ENCODE measurements around the gene TSPAN9. TPM values are rescaled to one million over a fixed set of nuclear protein-coding genes. Genes with fewer than 3 reads are reported as not detected.

TSPAN9 gene
- total RNA-seq, 1 experiment from 2014 or later = 35.5 TPM

GRCh38 chr12:3202096-3202495 is 124.9 kb downstream of the TSPAN9 start:
- H3K27me3 ChIP-seq (replicated peaks; ENCODE audit: insufficient read depth, low read depth, low read length, poor library complexity) = peaks cover 6% of the 10 kb centered on the region
- TF ChIP-seq EZH2 (IDR thresholded peaks at IDR 0.05; ENCODE audit: borderline replicate concordance, low read depth, low read length, poor library complexity, severe bottlenecking) = no peak
- no peak for TF ChIP-seq CTCF (conservative IDR thresholded peaks at IDR 0.05; ENCODE audit: low read depth, low read length)
- POLR2A ChIA-PET (ENCODE audit: low non-redundant PET) = no interaction called here
- DNase-seq (ENCODE audit: low spot score) = no peak
- CTCF ChIA-PET = interaction anchor here (0.7 to 1.2 kb wide), 2 partner anchors 23 to 129 kb away, joined by 3 to 4 read pairs; no protein-coding TSS in a partner anchor
- no peaks in the 10 kb centered on the region for H3K9me3 ChIP-seq (ENCODE audit: low read depth, low read length, poor library complexity, severe bottlenecking)
- peaks cover 24% of the 10 kb centered on the region for H3K4me1 ChIP-seq (ENCODE audit: insufficient read depth, low read length, poor library complexity, severe bottlenecking)
- H3K4me3 ChIP-seq (ENCODE audit: low read depth, low read length, poor library complexity, severe bottlenecking) = no peak overlapping the region
- no peaks in the 10 kb centered on the region for H3K36me3 ChIP-seq (ENCODE audit: insufficient read depth, low read length, poor library complexity, severe bottlenecking)
- BruUV-seq (replicated peaks) = no TSS peak
- intact Hi-C loops (cut with micrococcal nuclease; ENCODE audit: unreplicated experiment) = loop anchor here (2.0 to 5.0 kb wide), 2 partner anchors 45 to 67 kb away; no protein-coding TSS in a partner anchor
- H3K27ac ChIP-seq (ENCODE audit: low read depth, low read length, poor library complexity, severe bottlenecking) = no peak overlapping the region

- POLR2A ChIA-PET (ENCODE audit: low non-redundant PET) = no interaction called here
- no TSS peak for BruUV-seq (replicated peaks)
- TF ChIP-seq EZH2 (IDR thresholded peaks at IDR 0.05; ENCODE audit: borderline replicate concordance, low read depth, low read length, poor library complexity, severe bottlenecking) = no peak
- peak; percentile 99 for TF ChIP-seq CTCF (conservative IDR thresholded peaks at IDR 0.05; ENCODE audit: low read depth, low read length)
These were observed 125.7 kb downstream of the TSPAN9 start for GRCh38 chr12:3202734-3203446.

GRCh38 chr12:3203713-3204112 is 126.5 kb downstream of the TSPAN9 start:
- BruUV-seq (replicated peaks) = no TSS peak
- Histone ChIP-seq H3K27me3 (replicated peaks; ENCODE audit: insufficient read depth, low read depth, low read length, poor library complexity) (peaks cover 6% of the 10 kb centered on the region), H3K4me1 (ENCODE audit: insufficient read depth, low read length, poor library complexity, severe bottlenecking) (peaks cover 20% of the 10 kb centered on the region), H3K27ac (ENCODE audit: low read depth, low read length, poor library complexity, severe bottlenecking) (no peak overlapping the region), H3K9me3 (ENCODE audit: low read depth, low read length, poor library complexity, severe bottlenecking) (no peaks in the 10 kb centered on the region), H3K4me3 (ENCODE audit: low read depth, low read length, poor library complexity, severe bottlenecking) (no peak overlapping the region), H3K36me3 (ENCODE audit: insufficient read depth, low read length, poor library complexity, severe bottlenecking) (no peaks in the 10 kb centered on the region)
- intact Hi-C loops (cut with micrococcal nuclease; ENCODE audit: unreplicated experiment) = loop anchor here (2.0 to 5.0 kb wide), 2 partner anchors 46 to 69 kb away; no protein-coding TSS in a partner anchor
- TF ChIP-seq EZH2 (IDR thresholded peaks at IDR 0.05; ENCODE audit: borderline replicate concordance, low read depth, low read length, poor library complexity, severe bottlenecking) (no peak), CTCF (conservative IDR thresholded peaks at IDR 0.05; ENCODE audit: low read depth, low read length) (no peak)
- DNase-seq (ENCODE audit: low spot score) = no peak
- ChIA-PET POLR2A (ENCODE audit: low non-redundant PET) (no interaction called here), CTCF (interaction anchor here (1.3 kb wide), 1 partner anchor 130 kb away, joined by 4 read pairs; no protein-coding TSS in a partner anchor)

More at GRCh38 chr12:3202734-3203446, 125.7 kb downstream of the TSPAN9 start:
- no peaks in the 10 kb centered on the region for H3K9me3 ChIP-seq (ENCODE audit: low read depth, low read length, poor library complexity, severe bottlenecking)
- H3K36me3 ChIP-seq (ENCODE audit: insufficient read depth, low read length, poor library complexity, severe bottlenecking) = no peaks in the 10 kb centered on the region
- CTCF ChIA-PET = interaction anchor here (0.7 to 1.3 kb wide), 2 partner anchors 16 to 129 kb away, joined by 4 read pairs; no protein-coding TSS in a partner anchor
- peak; percentile 69 for DNase-seq (ENCODE audit: low spot score)
- intact Hi-C loops (cut with micrococcal nuclease; ENCODE audit: unreplicated experiment) = loop anchor here (2.0 to 5.0 kb wide), 2 partner anchors 46 to 68 kb away; no protein-coding TSS in a partner anchor
- no peak overlapping the region for H3K27ac ChIP-seq (ENCODE audit: low read depth, low read length, poor library complexity, severe bottlenecking)
- H3K27me3 ChIP-seq (replicated peaks; ENCODE audit: insufficient read depth, low read depth, low read length, poor library complexity) = peaks cover 6% of the 10 kb centered on the region
- H3K4me1 ChIP-seq (ENCODE audit: insufficient read depth, low read length, poor library complexity, severe bottlenecking) = peaks cover 20% of the 10 kb centered on the region
- H3K4me3 ChIP-seq (ENCODE audit: low read depth, low read length, poor library complexity, severe bottlenecking) = no peak overlapping the region
